ENCODE results near the gene WNT3A. TPM values are rescaled to one million over a fixed set of nuclear protein-coding genes. Genes with fewer than 3 reads are reported as not detected.

WNT3A gene
- total RNA-seq, 2 donors from 2014 or later, result 0.11 to 0.46 TPM

DNA sequence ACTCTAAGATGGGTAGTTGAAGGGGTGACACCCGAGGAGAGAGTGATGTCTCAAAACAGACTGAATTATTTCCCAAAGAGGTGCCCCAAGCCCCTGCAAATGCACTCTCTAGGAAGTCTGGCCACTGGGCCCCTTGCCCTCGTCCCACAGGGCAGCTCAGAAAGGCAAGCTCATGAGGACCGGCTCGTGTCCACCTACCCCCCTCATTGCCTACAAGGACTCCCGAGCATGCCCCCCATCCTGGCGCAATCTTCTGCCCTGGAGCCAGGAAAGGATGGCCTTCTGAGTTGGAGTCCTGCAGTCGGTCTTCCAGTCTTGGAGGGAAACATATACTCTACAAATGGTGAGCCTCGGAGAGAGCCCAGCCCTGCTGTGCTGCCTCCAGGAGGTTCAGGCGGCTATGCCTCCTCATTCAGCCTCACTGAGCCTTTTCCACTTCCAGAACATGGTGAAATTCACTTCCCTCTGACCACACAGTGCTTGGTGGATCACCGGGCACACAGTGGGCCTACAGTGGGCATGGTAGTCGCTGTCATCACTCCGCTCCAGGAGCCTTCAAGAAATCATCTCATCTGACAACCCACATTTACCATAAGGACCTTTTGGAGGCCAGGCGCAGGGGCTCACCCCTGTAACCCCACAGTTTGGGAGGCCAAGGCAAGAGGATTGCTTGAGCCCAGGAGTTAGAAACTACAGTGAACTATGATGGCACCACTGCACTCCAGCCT is 5.8 kb upstream of the WNT3A start:
- Histone ChIP-seq H3K27ac (ENCODE audit: low read depth, low read length) (no peak overlapping the region), H3K4me1 (ENCODE audit: control insufficient read depth, insufficient read depth, low read length) (no peaks in the 10 kb centered on the region), H3K27me3 (ENCODE audit: control insufficient read depth, insufficient read depth, low read length, poor library complexity, severe bottlenecking) (peaks cover 81% of the 10 kb centered on the region), H3K9me3 (ENCODE audit: control insufficient read depth, low read length) (peaks cover 9% of the 10 kb centered on the region), H3K9ac (ENCODE audit: extremely low read depth, low read length, poor library complexity, severe bottlenecking) (no peak overlapping the region), H3K4me3 (ENCODE audit: low read length) (no peak overlapping the region), H3K36me3 (ENCODE audit: control insufficient read depth, insufficient read depth, low read length) (no peaks in the 10 kb centered on the region)
- H3K9me3 Mint-ChIP-seq, result peaks cover 19% of the 10 kb centered on the region
- TF ChIP-seq, protein P1, sequence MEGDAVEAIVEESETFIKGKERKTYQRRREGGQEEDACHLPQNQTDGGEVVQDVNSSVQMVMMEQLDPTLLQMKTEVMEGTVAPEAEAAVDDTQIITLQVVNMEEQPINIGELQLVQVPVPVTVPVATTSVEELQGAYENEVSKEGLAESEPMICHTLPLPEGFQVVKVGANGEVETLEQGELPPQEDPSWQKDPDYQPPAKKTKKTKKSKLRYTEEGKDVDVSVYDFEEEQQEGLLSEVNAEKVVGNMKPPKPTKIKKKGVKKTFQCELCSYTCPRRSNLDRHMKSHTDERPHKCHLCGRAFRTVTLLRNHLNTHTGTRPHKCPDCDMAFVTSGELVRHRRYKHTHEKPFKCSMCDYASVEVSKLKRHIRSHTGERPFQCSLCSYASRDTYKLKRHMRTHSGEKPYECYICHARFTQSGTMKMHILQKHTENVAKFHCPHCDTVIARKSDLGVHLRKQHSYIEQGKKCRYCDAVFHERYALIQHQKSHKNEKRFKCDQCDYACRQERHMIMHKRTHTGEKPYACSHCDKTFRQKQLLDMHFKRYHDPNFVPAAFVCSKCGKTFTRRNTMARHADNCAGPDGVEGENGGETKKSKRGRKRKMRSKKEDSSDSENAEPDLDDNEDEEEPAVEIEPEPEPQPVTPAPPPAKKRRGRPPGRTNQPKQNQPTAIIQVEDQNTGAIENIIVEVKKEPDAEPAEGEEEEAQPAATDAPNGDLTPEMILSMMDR (conservative IDR thresholded peaks at IDR 0.05), result no peak
- no peak for DNase-seq
- H3K36me3 Mint-ChIP-seq (ENCODE audit: low read depth), result no peaks in the 10 kb centered on the region
- H3K4me1 Mint-ChIP-seq, result peaks cover 6% of the 10 kb centered on the region
- 88 to 96% methylated on average over 4 to 13 of the region's 13 CpGs for WGBS, 2 experiments (ENCODE audit: insufficient coverage in 1 of 2, insufficient read length in 1 of 2)
- peaks cover 94% of the 10 kb centered on the region for H3K27me3 Mint-ChIP-seq (ENCODE audit: insufficient read depth)
- H3K27ac Mint-ChIP-seq, result no peak overlapping the region
- H3K4me3 Mint-ChIP-seq, result no peak overlapping the region

DNA sequence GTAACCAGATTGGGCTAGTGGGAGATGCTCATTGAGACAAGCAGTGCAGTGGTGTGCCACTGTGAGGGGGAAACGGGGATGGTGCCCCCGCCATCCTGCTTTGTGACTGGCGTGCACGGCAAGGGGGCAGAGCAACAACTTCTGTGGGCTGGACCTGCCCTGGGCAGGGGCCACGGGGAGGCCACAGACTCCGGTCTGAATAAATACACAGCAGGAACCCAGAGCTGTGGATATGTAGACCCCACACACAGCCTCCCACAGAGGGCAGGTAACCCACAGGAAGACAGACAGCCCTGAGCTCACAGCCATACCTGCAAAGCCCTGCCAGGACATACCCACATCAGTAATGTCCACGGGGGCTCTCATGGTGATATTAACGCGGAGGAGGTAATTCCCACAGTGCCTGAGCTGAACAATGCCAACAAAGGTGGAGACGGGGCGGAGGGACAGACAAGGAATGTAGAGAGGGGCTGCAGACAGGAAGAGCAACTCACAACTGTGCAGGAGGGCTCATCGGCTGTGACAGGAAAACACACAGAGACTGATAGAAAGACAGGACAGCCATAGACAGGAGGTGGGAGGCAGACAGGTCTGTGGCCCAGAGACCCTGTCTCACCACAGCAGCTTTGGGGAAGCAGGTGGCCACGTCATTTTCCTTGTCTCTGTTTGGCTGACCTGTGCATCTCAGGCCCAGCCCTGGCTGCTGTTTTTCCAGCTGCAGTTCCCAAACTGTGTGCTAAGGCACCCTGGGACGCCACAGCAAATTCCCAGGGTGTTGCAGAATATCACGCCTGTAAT is 4.9 kb upstream of the WNT3A start:
- H3K9me3 Mint-ChIP-seq, result peaks cover 15% of the 10 kb centered on the region
- peaks cover 6% of the 10 kb centered on the region for H3K4me1 Mint-ChIP-seq
- peaks cover 89% of the 10 kb centered on the region for H3K27me3 Mint-ChIP-seq (ENCODE audit: insufficient read depth)

DNA sequence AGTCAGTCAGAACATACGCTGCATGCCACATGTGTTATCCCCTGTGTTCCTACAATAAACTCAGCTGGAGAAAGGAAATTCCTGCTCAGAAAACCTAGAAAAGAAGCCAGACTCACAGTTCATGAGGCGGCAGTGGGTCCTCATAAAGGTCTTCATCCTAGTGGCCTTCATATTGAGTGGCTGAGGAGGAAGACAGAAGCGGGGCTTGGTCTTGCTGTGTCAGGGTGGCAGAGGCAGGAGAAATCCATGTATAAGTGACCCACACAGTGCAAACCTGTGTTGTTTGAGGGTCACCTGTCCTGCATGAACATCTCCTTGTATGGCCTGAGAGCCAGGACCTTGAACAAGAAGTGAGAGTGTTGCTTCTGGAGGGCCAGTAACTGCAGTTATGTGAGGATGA is 4.0 kb upstream of the WNT3A start:
- Histone ChIP-seq H3K27me3 (ENCODE audit: control insufficient read depth, insufficient read depth, low read length, poor library complexity, severe bottlenecking) (peaks cover 87% of the 10 kb centered on the region), H3K4me3 (ENCODE audit: low read length) (no peak overlapping the region), H3K27ac (ENCODE audit: low read depth, low read length) (no peak overlapping the region), H3K4me1 (ENCODE audit: control insufficient read depth, insufficient read depth, low read length) (no peaks in the 10 kb centered on the region), H3K9ac (ENCODE audit: extremely low read depth, low read length, poor library complexity, severe bottlenecking) (no peak overlapping the region), H3K36me3 (ENCODE audit: control insufficient read depth, insufficient read depth, low read length) (no peaks in the 10 kb centered on the region), H3K9me3 (ENCODE audit: control insufficient read depth, low read length) (peaks cover 6% of the 10 kb centered on the region)
- TF ChIP-seq, protein P1 (conservative IDR thresholded peaks at IDR 0.05), result no peak
- H3K27ac Mint-ChIP-seq, result no peak overlapping the region
- no peak overlapping the region for H3K4me3 Mint-ChIP-seq
- peaks cover 9% of the 10 kb centered on the region for H3K4me1 Mint-ChIP-seq
- WGBS, 2 experiments (ENCODE audit: insufficient coverage in 1 of 2, insufficient read length in 1 of 2), result 91 to 100% methylated on average over 2 to 3 of the region's 3 CpGs
- no peak for DNase-seq
- no peaks in the 10 kb centered on the region for H3K36me3 Mint-ChIP-seq (ENCODE audit: low read depth)
- H3K27me3 Mint-ChIP-seq (ENCODE audit: insufficient read depth), result peaks cover 90% of the 10 kb centered on the region
- H3K9me3 Mint-ChIP-seq, result peaks cover 8% of the 10 kb centered on the region

More for the DNA sequence above, 4.9 kb upstream of the WNT3A start:
- H3K27ac ChIP-seq (ENCODE audit: low read depth, low read length), result no peak overlapping the region
- no peak overlapping the region for H3K9ac ChIP-seq (ENCODE audit: extremely low read depth, low read length, poor library complexity, severe bottlenecking)
- H3K27me3 ChIP-seq (ENCODE audit: control insufficient read depth, insufficient read depth, low read length, poor library complexity, severe bottlenecking), result peaks cover 81% of the 10 kb centered on the region
- Mint-ChIP-seq H3K4me3 (no peak overlapping the region), H3K27ac (no peak overlapping the region), H3K36me3 (ENCODE audit: low read depth) (no peaks in the 10 kb centered on the region)
- H3K9me3 ChIP-seq (ENCODE audit: control insufficient read depth, low read length), result peaks cover 6% of the 10 kb centered on the region
- no peaks in the 10 kb centered on the region for H3K36me3 ChIP-seq (ENCODE audit: control insufficient read depth, insufficient read depth, low read length)
- H3K4me3 ChIP-seq (ENCODE audit: low read length), result no peak overlapping the region
- no peaks in the 10 kb centered on the region for H3K4me1 ChIP-seq (ENCODE audit: control insufficient read depth, insufficient read depth, low read length)
- TF ChIP-seq, protein P1 (conservative IDR thresholded peaks at IDR 0.05), result no peak
- peak; percentile 37 for DNase-seq
- WGBS, 2 experiments (ENCODE audit: insufficient coverage in 1 of 2, insufficient read length in 1 of 2), result 87 to 88% methylated on average over 9 to 15 of the region's 15 CpGs
